NCI-H146 (cell line): ENCODE data around the gene CES4A.
"Not testable (repeated sequence)": the region's sequence is repeated elsewhere in the genome, so short reads cannot be mapped to it uniquely, and the experiment has no call there.

ENCODE experiments used
- DNase-seq: peaks from one replicate; lab custom pipeline; 2025; lab: John Stamatoyannopoulos, UW

CES4A gene

DNA sequence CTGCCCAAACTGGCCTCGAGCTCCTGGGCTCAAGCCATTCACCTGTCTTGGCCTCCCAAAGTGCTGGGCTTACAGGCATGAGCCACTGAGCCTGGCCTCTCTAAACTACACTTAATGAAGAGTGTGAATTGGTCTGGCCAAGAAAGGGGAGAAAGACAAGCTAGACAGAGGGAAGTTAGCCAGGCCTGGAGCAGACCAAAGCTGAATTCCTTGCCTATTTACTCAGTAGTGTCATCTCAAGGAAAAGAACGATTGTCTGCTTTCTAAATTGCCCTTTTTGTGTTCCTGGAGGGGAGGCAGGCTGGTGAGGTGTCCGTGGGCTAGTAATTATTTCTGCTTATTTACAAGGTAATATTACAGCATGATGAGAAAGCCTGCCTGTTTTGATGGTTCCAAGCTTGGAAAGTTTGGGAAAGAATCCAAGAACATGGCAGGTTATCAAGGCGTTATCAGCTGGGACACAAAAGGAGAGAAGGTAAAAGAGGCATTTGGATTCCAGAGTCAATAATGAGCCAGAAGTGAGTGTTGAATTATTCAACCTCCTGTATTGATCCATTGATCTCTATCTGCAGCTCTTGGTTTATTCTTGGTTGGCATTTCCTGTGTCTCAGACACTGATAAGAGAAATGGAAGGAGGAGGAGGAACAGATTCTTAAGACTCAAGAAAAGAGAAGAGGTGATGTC is 34.3 kb downstream of the CES4A start:
- peak; percentile 11 for DNase-seq

DNA sequence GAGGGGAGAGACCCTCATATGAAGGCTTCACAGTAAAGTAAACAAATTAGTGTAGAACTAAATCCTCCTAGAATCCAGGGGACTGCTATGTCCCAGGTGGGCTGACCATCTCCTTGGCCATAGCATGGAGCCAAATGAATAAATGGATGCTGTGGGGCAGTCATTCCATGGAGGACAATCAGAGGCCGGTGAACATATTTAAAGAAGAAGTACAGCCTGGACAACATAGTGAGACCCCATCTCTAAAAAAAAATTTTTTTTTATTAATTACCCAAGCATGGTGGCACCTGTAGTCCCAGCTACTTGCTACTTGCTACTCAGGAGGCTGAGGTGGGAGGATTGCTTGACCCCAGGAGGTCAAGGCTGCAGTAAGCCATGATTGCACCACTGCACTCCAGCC is 35.3 kb downstream of the CES4A start:
- DNase-seq: no peak

DNA sequence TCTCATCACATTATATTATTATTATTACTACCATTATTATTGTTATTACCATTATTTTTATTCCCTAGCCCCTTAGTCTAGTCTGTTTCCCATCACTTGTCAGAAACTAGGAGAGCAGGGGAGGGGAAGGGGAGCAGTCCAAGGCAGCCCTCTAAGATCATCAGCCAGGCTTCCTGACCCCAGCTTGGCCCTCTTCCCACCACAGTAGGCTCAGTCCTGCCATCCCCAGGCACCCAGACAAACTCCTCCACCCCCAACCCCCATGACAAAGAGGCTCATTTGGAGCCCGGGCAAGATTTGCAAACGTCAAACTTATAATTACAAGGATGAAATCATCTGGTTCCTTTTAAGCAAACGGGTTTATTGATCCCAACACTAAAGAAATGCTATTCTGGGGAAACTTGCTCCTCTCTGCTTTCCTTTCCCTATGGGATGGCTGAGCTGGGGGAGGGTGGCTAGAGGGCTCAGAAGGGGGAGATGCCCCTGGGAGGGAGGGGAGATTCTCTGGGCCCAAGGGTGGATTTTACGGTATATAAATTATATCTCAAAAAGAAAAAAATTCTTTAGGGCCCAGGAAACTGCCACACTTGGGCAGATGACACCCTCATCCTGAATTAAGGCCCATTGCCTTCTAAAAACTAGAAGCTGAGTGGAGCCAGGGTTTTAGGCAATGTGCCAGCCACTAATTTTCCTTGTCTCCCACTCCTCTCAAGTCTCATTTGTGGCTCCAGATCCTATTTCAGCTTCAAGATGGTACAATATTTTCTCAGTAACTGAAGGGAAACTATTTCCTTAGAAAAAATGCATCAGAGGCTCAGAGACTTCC is 36.2 kb downstream of the CES4A start:
- DNase-seq: no peak

DNA sequence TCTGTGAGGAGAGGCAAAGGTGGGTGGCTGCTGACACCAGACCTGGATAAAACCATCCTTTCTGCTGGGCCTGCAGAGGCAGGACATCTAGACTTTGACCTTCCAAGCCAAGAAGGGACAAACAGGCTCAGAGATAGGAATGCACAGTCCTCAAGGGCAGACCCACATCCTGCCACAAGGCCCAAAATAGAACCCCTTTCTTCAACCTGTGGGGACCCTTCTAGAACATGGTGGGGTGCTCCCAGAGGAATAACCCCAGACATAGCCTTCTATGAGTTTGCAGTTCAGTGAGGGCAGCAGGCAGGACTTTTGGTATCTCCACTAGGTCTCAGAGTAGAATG is 36.8 kb downstream of the CES4A start:
- DNase-seq: no peak

DNA sequence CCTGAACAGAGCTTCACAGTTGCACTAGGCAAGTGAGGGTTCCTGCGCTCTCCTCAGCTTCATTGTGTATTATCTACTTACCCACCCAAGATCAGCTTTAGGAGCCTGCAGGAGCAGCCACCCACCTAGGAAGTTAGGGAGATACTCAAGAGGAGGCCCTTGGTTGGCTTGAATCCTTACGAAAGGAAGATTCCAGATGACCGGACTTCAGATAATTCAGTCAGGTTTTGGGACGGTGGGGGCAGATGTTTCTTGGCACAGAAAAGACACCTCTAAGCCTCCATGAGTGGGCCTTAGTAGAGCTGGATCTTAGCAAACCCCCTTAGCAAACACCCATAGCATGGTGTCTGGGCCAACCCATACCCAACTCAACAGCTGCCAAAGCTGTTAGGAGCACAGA is 38.2 kb downstream of the CES4A start:
- no peak for DNase-seq

DNA sequence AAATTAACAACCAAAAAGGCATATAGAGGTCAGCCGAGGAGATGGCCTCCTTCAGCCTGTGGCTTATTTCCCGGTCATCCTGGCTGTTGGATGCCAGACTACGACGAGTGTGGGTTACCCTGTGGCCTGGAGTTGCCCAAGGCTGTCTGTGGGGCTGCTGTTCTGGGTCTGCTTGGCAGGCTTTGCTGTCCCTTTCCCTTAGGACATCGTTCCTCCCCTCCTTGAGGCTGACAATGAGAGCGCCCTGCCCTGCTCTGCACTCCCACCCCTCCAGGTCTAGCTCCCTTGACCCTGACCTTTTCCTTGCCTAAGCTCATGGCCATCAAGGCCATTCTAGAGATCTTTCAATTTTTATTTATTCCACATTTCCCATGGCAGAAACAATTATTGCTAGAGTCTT is 38.7 kb downstream of the CES4A start:
- DNase-seq: no peak

DNA sequence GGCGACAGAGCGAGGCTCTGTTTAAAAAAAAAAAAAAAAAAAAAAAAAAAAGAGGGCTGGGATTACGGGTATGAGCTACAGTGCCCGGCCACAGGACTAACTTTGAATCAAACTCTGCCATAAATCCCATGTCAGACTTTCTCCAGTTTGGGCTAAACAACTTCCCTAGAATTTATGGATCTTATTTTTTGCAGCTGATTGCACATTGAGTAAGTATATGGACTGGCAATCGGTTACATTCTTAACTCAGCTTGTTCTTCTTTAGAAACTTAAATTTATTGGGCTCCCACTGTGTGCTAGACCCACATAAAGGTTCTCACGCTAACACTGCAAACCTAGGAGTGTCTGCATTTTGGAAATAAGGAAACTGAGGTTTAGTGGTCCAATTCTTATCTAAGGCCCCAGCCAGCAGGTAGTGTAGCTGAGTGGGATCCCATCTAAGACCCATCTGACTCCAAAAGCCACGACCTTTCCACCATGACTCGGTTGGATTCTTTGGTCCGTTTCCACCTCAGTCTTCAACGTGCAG is 39.8 kb downstream of the CES4A start:
- DNase-seq: no peak

DNA sequence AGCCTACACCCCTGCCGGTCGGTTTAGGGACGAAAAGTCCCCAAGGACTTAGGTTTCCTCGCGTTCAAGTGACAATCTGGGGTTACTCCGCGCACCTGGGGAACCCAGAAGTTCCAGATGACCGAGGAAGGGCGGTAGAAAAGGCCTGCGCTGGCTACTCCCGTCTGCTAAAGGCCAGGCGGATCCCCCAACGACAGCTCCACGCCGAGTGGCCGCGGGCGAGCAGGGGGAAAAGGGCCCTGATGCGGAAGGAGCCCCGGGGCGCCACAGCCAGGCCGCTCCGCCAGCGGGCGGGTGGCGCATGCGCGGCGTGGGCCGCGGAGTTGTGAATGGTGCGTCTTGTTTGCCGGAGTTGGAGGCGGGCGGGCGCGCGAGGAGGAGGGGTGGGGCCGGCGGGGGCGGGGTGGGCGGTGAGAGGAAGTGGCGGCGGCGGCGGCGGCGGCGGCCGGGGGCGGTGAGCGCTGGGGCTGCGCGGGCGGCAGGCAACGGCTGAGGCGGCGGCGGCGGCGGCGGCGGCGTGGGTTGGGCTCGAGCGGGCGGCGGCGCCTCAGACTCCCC is 40.4 kb downstream of the CES4A start, which contains the start of gene CBFB:
CBFB (plus strand) TSS at position 454 of the 558 bp plus-strand sequence. CDS start 259 bp downstream, outside the sequence.
- peak; percentile 83 for DNase-seq

DNA sequence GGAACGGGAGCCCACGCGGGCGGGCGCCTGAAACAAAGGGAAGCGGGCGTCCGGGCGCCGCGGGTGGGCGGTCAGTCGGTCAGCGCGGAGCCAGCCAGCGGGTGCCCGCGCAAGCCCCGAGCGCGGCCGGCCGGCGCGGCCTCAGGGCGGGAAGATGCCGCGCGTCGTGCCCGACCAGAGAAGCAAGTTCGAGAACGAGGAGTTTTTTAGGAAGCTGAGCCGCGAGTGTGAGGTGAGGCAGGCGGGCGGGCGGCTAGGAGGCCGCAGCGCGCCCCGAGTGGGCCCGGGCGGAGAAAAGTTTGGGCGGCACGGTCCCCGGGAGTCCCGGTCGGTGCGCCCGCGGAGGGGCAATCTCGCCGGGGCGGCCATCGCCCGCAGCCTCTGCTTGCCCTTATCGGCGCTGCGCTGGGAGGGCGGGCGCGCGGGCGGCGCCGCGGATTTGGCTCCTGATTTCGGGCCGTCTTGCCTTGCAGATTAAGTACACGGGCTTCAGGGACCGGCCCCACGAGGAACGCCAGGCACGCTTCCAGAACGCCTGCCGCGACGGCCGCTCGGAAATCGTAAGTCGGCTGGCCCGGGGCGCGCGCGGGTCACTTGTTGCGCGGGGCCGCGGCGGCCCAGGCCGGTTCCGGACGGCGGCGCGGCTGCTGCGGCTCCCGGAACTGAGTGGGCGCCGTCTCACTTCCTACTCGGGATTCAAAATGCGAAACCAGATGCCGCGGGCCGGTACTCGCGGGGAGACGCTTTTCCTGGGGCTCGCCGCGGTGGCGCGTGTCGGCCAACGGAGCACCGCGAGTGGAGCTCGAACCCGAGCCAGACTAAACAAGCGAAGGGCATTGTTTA is 41.1 kb downstream of the CES4A start:
- DNase-seq: peak; percentile 33

DNA sequence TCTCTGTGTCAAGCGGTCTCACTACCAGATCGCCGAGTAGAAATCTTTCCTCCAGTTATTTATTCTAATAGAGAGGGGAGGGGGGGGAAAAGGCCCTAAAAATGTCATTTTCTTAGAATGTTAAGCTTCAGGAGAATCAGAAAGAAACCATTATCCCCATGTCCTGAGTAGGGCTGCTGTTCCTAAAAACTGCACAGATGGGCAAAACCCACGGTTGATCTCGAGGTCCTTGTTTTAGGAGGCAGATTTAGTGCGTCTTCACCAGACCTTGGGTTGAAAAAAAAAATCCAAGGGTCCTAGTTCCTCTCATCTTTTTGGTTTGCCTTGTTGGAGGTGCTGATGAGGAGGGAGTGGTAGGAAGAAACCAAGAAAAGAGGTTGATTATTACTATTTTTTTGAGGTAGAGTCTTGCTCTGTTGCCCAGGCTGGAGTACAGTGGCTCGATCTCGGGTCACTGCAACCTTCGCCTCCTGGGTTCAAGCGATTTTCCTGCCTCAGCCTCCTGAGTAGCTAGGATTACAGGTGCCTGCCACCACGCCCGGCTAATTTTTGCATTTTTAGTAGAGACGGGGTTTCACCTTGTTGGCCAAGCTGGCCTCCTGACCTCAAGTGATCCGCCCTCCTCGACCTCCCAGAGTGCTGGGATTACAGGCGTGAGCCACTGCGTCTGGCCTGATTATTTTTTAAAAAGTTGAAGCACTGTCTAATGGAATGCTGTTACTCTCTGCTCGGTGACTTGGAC is 42.0 kb downstream of the CES4A start:
- no peak for DNase-seq

DNA sequence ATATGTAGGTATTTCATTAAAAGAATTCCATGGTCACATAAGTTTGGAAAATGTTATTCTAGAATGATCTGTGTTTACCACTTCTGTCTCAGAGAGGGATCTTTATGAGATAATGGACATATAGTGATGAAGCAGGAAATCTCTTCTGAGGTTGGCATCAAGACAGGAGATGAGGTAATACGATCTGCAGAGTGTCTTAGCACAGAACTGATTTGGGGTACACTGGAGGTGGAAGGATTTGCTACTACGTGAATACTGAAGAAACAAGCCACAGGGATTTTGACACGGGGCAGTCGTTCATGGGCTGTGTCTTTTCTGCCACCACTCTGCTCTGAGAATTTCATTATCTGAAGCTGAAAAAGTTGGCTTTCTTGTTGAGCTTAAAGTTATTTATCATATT is 46.1 kb downstream of the CES4A start:
- no peak for DNase-seq

DNA sequence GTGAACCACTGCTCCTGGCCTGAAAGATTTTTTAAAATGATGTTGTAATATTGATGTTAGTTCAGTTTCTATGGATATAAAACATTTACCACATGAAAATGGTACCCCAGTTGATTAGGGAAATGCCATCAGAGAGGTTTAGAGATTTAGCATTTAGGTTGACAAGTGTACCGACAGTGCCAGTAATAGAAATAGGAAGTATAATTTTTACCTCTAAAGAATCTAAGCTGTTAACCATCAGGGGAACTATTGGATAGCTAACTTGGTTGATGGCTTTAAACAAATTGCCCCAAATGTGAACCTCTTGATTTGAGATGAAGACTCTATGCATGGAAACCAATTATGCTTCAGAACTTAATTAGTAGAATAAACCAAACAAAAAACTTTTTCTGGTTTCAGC is 47.0 kb downstream of the CES4A start:
- no peak for DNase-seq

DNA sequence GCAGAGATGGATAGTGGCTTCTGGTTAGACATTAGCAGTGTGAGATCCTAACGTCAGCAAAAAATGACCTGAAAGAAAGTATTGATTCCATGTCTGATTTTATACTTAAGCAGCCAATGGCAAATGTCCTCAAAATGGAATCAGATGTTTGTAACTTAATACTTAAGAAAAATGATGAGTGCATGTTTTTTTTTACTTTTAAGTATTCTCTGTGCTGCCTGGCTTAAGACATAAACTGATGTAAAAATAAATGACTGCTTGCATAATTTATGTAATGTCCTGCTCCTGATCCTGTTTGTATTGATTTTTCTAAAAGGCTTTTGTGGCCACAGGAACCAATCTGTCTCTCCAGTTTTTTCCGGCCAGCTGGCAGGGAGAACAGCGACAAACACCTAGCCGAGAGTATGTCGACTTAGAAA is 47.9 kb downstream of the CES4A start:
- DNase-seq: peak; percentile 38

DNA sequence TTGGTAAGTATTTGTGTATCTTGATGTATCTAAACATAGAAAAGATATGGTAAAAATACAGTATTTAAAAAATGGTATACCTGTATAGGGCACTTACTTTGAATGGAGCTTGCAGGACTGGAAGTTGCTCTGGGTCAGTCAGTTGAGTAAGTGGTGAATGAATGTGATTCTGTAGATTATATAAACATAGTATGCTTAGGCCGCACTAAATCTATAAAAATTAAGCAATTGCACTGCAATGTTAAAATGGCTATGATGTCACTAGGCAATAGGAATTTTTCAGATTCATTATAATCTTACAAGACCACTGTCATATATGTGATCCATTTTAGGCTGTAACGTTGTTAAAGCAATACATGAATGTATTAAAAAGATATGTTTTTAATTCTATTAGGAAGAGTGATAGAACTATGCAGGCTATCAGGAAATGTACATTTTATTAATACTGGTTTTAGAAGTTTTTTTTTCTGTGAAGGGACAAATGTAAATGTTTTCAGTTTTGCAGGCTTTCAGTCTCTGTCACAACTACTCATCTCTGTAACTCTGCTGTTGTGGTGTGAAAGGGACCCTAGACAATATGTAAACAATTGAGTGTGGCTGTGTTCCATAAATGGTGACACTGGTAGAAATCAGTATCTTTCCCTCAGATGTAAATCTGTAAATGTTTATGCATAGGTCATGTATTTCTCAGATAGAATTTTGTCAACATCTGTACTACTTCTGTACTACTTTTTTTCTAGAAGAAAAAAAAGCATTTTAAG is 51.1 kb downstream of the CES4A start:
- DNase-seq: no peak

DNA sequence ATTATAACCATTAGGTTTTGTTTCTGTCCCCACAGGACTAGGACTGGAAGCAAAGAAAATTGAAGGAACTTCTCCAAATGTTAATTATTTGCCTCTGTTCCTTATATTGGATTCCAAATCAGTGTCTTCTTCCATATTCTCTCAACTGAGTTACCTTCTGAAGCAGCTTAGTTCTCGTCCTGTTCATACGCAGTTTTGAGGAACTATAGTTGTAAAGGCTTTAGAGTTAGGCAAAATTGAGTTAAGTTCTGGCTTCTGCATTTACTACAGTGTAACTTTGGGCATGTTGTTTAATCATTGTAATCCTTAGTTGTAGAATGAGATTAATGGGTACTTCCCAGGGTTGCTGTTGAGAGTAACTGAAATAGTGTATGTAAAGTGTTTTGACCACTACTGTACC is 51.8 kb downstream of the CES4A start:
- DNase-seq: no peak

DNA sequence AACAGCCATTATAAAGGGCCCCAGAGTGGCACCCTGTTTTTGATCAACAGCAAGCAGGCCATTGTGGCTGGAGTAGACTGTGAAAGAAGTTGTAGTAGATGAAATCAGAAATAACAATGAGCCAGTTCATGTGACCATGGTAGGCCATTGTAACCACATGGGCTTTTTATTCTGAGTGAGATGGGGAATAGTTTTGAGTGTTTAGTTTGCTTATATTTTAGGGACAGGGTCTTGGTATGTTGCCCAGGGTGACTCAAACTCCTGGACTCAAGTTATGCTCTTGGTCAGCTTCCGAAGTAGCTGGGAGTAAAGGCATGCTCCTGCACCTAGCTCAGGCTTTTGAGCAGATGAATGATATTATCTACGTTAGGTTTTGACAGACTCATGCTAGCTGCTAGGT is 52.5 kb downstream of the CES4A start:
- DNase-seq: no peak

DNA sequence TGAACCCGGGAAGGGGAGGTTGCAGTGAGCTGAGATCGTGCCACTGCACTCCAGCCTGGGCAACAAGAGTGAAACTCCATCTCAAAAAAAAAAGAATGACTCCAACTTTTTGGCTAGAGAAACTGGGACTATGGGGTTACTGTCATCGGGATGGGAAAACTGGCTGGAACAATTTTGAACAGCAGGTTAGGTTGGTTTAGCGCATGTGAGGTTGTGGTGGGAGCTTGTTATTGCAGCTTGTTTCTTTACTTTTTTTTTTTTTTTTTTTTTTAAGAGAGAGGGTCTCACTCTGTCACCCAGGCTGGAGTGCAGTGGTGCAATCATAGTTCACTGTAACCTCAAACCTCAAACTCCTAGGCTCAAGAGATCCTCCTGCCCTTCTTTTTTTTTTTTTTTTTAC is 53.1 kb downstream of the CES4A start:
- DNase-seq: not testable (repeated sequence)

DNA sequence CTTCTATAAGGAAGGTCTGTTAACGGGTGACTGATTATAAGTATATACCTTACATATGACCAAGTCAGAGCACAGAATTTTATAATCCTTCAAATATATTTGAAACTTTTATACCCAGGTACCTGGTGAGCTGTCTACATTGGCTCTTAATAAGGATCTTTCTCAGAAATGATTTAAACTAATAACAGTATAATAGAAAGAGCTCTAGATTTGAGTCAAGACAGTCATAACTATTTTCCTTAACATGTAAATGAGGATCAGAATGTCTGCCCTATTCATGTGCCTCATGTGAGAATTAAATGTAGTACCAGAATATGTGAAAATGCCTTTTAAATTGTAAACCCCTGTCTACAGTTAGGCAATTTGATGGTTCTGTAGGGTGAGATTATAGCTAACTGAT is 55.0 kb downstream of the CES4A start:
- no peak for DNase-seq

DNA sequence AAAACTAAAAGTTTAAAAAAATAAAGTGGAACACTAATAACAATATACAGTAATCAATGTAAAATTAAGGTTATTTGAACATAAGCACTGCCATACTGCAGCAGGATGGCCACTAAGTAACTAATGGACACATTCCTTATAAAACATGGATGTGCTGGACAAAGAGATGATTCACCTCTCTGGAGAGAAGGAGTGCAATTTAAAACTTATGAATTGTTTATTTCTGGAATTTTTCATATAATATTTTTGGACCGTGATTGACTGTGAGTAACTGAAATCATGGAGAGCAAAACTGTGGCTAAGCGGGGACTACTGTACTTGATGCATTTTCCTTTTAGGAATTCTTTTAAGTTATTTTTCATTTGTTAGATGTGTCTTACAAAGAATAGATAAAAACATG is 62.4 kb downstream of the CES4A start:
- DNase-seq: no peak

DNA sequence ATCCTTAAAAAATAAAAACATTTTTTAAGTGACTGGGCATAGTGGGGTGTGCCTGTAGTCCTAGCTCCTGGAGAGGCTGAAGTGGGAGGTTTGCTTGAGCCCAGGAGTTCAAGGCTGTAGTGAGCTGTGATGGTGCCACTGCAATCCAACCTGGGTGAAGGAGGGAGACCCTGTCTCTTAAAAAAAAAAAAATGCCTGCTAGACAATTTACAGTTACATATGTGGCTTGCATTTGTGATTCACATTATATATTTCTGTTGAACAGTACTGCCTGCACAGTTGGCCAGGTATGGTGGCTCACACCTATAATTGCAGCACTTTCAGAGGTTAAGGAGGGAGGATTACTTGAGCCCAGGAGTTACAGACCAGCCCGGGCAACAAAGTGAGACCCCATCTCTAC is 64.0 kb downstream of the CES4A start:
- no peak for DNase-seq
